MM.1S (cell line): ENCODE data around the gene CDX1.

ENCODE experiments used
- DNase-seq: peaks from one replicate; pipeline ENCODE4 v3.0.0-alpha.2; 2015
- H2AFZ ChIP-seq: fragments of 300-600 bp; sonication (generic); 2 replicates; pipeline ENCODE4 v1.6.0; 2016; ENCODE audit warnings: antibody characterized with exemption, low read length
- H3F3A ChIP-seq: fragments of 300-600 bp; sonication (generic); 2 replicates; pipeline ENCODE4 v1.6.1; 2016; ENCODE audit warnings: mild to moderate bottlenecking, antibody characterized with exemption, low read length, moderate library complexity, mixed read lengths; ENCODE audit not compliant: insufficient read depth
- H3K27ac ChIP-seq: fragments of 300-600 bp; sonication (generic); 2 replicates; pipeline ENCODE4 v1.5.1; 2016; ENCODE audit warnings: mild to moderate bottlenecking, low read length
- H3K27me3 ChIP-seq: fragments of 300-600 bp; sonication (generic); replicated peaks from 2 replicates; pipeline ENCODE4 v1.6.0; 2016; ENCODE audit warnings: low read length; ENCODE audit not compliant: insufficient read depth
- H3K36me3 ChIP-seq: fragments of 300-600 bp; sonication (generic); replicated peaks from 2 replicates; pipeline ENCODE4 v1.6.1; 2016; ENCODE audit warnings: mild to moderate bottlenecking, low read length, mixed read lengths; ENCODE audit not compliant: insufficient read depth
- H3K4me1 ChIP-seq: fragments of 300-600 bp; sonication (generic); 2 replicates; pipeline ENCODE4 v1.6.1; 2016; ENCODE audit warnings: low read length, mixed read lengths
- H3K4me2 ChIP-seq: fragments of 300-600 bp; sonication (generic); 2 replicates; pipeline ENCODE4 v1.6.0; 2016; ENCODE audit warnings: low read depth, low read length
- H3K4me3 ChIP-seq: fragments of 300-600 bp; sonication (generic); 2 replicates; pipeline ENCODE4 v1.5.1; 2016; ENCODE audit warnings: low read length, mixed read lengths
- H3K79me2 ChIP-seq: fragments of 300-600 bp; sonication (generic); 2 replicates; pipeline ENCODE4 v1.6.1; 2016; ENCODE audit warnings: mixed run types, low read length, mixed read lengths
- H3K9ac ChIP-seq: fragments of 300-600 bp; sonication (generic); 2 replicates; pipeline ENCODE4 v1.6.1; 2016; ENCODE audit warnings: low read length, mixed read lengths
- H3K9me2 ChIP-seq: fragments of 300-600 bp; sonication (generic); replicated peaks from 2 replicates; pipeline ENCODE4 v1.6.1; 2016; ENCODE audit warnings: mild to moderate bottlenecking, low read length, mixed read lengths; ENCODE audit not compliant: insufficient read depth
- H3K9me3 ChIP-seq: fragments of 300-600 bp; sonication (generic); replicated peaks from 2 replicates; pipeline ENCODE4 v1.6.1; 2016; ENCODE audit warnings: mild to moderate bottlenecking, low read length, mixed read lengths; ENCODE audit not compliant: insufficient read depth
- H4K20me1 ChIP-seq: fragments of 300-600 bp; sonication (generic); 2 replicates; pipeline ENCODE4 v1.6.1; 2016; ENCODE audit warnings: mild to moderate bottlenecking, low read length, moderate library complexity, mixed read lengths; ENCODE audit not compliant: insufficient read depth
- EZH2 ChIP-seq: fragments of 300-600 bp; sonication (generic); optimal IDR thresholded peaks from 2 replicates; pipeline ENCODE3; 2017; ENCODE audit warnings: low read depth, mild to moderate bottlenecking, antibody characterized with exemption, low read length, mixed read lengths
- EZH2phosphoT487 ChIP-seq: fragments of 300-600 bp; sonication (generic); IDR thresholded peaks from 2 replicates; pipeline ENCODE4 v1.6.1; 2018; ENCODE audit warnings: antibody characterized with exemption, low read length
- TF ChIP-seq, protein P1 (sequence below): fragments of 300-600 bp; sonication (generic); IDR thresholded peaks from 2 replicates; pipeline ENCODE4 v1.5.1; 2016; ENCODE audit warnings: antibody characterized with exemption, low read length, mixed read lengths

Gene CDX1

DNA sequence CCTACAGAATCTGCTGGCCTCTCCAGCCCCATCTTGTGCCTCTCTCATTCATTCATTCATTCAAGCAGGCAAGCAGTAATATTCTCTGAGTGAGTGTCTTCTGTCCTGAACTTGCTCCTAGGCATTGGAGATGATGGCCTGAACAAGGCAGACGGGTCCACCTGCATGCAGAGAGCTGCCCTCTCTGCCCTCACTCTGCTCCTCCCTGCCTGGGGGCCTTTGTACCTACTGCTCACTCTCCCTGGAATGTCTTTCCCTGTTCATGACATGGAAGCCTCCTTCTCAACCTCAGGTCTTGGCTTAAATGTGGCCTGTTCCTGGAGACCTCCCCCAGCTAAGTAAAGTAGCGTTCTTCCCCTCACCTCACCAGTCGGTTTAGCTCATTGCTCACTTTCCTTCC, 6.6 kb downstream of the CDX1 start:
- Histone ChIP-seq H4K20me1 (no peaks in the 10 kb centered on the region), H3K9me3 (no peaks in the 10 kb centered on the region), H3F3A (no peaks in the 10 kb centered on the region), H3K4me1 (no peaks in the 10 kb centered on the region), H3K36me3 (no peaks in the 10 kb centered on the region), H3K4me2 (no peak overlapping the region), H3K27me3 (peaks cover 21% of the 10 kb centered on the region), H3K4me3 (no peak overlapping the region), H3K9me2 (no peaks in the 10 kb centered on the region), H2AFZ (no peak overlapping the region), H3K9ac (no peak overlapping the region), H3K27ac (no peak overlapping the region), H3K79me2 (no peaks in the 10 kb centered on the region)
- no peak for DNase-seq
- TF ChIP-seq, protein P1, sequence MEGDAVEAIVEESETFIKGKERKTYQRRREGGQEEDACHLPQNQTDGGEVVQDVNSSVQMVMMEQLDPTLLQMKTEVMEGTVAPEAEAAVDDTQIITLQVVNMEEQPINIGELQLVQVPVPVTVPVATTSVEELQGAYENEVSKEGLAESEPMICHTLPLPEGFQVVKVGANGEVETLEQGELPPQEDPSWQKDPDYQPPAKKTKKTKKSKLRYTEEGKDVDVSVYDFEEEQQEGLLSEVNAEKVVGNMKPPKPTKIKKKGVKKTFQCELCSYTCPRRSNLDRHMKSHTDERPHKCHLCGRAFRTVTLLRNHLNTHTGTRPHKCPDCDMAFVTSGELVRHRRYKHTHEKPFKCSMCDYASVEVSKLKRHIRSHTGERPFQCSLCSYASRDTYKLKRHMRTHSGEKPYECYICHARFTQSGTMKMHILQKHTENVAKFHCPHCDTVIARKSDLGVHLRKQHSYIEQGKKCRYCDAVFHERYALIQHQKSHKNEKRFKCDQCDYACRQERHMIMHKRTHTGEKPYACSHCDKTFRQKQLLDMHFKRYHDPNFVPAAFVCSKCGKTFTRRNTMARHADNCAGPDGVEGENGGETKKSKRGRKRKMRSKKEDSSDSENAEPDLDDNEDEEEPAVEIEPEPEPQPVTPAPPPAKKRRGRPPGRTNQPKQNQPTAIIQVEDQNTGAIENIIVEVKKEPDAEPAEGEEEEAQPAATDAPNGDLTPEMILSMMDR = no peak
- no peak for TF ChIP-seq EZH2phosphoT487
- TF ChIP-seq EZH2 = no peak

DNA sequence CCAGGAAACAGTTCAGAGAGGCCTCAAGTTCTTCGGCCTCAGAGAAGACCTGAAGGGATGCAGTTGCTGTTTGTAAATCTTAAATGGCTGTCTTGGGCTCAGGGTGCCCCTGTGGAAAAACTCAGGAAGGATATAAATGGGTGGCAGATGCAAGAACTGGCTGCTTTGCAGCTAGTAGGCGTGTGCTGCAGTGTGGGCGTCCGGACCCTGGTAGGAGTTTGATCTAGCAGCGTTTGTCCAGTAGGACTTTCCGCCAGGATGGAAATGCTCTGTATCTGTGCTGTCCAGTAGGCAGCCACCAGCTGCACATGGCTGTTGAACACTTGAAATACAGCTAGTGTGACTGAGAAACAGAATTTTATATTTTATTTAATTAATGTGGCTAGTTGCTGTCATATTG, 7.7 kb downstream of the CDX1 start:
- Histone ChIP-seq H4K20me1 (no peaks in the 10 kb centered on the region), H3K27ac (no peak overlapping the region), H3K4me3 (no peak overlapping the region), H3K9me3 (no peaks in the 10 kb centered on the region), H3F3A (no peaks in the 10 kb centered on the region), H3K4me2 (no peak overlapping the region), H3K27me3 (peaks cover 16% of the 10 kb centered on the region), H3K79me2 (no peaks in the 10 kb centered on the region), H2AFZ (no peak overlapping the region), H3K9ac (no peak overlapping the region), H3K36me3 (no peaks in the 10 kb centered on the region), H3K4me1 (no peaks in the 10 kb centered on the region), H3K9me2 (no peaks in the 10 kb centered on the region)
- TF ChIP-seq, protein P1 = no peak
- TF ChIP-seq EZH2 (no peak), EZH2phosphoT487 (no peak)
- DNase-seq = no peak

DNA sequence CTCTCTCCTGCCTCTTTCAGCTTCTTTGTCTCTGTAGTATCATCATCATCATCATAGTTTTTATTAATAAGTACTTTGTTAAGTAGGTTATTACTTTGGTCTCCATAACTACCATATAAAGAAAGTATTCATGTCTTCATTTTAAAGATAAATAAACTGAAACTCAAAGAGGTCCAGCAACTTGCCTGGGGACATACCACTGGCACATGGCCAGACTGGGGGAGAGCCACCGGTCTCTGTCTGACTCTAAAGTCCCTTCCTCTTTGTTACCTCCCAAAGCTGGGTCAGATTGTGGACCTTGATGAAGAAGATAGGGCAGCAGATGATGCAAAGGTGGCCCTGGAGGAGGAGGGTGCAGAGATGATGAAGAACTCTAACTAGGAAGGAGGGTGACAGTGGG, 8.5 kb downstream of the CDX1 start:
- TF ChIP-seq EZH2 (no peak), EZH2phosphoT487 (no peak)
- TF ChIP-seq, protein P1 = no peak
- H4K20me1 ChIP-seq = no peaks in the 10 kb centered on the region
- no peak for DNase-seq
- H3K79me2 ChIP-seq = no peaks in the 10 kb centered on the region
- no peaks in the 10 kb centered on the region for H3K4me1 ChIP-seq
- no peak overlapping the region for H3K4me2 ChIP-seq
- no peak overlapping the region for H2AFZ ChIP-seq
- H3K9me2 ChIP-seq = no peaks in the 10 kb centered on the region
- H3K9me3 ChIP-seq = no peaks in the 10 kb centered on the region
- H3K4me3 ChIP-seq = no peak overlapping the region
- no peak overlapping the region for H3K9ac ChIP-seq
- peaks cover 9% of the 10 kb centered on the region for H3K27me3 ChIP-seq
- no peak overlapping the region for H3K27ac ChIP-seq
- no peaks in the 10 kb centered on the region for H3F3A ChIP-seq
- H3K36me3 ChIP-seq = no peaks in the 10 kb centered on the region
